ENCODE results near the gene TAOK3. TPM values are rescaled to one million over a fixed set of nuclear protein-coding genes. Genes with fewer than 3 reads are reported as not detected.

The TAOK3 gene
- total and polyA plus RNA-seq, 2 of the 8 experiments (the other 6 are each of a cell fraction or from before 2014, with no cell fraction given), result 5.2 to 9.3 TPM

DNA sequence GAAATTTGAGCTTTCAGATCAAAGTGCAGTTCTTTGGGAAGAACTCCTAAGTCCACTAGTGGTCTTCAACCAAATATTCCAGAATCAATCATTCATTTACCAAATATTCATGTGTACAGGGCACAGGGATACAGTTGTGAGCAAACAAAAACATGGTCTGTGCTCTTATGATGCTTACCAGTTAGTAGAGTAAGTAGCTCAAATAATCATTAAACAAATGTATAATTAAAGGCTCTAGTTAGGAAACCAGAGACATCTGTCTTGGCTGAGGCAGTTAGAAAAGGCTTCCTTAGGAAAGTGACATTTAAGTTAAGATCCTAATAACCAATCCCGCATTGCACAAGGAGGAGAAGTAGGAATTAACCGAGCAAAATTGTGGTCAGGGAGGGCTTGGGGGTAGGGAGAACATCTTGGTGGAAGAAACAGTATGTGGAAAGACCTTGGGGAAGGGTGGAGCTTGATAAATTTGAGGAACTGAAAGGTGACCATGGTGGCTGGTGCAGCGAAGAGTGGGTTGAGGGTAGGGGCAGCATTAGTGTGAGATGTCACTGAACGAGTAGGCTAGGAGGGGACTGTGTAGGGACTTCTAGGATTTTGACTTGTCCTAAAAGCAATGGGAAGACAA is 196.8 kb downstream of the TAOK3 start:
- Histone ChIP-seq H2BK12ac (ENCODE audit: low read depth, low read length) (no peak overlapping the region), H3K79me1 (ENCODE audit: low read depth, low read length) (no peaks in the 10 kb centered on the region), H3K79me2 (ENCODE audit: control insufficient read depth in 1 of 2, insufficient read depth in 2 of 2, low read length in 2 of 2) (no peaks in the 10 kb centered on the region), H3K56ac (replicated peaks; ENCODE audit: insufficient read length, low read depth, low read length) (no peak overlapping the region), H3K14ac (ENCODE audit: insufficient read length) (no peak overlapping the region), H3K4ac (replicated peaks; ENCODE audit: insufficient read length, low read depth, low read length) (no peak overlapping the region), H2AFZ (ENCODE audit: low read length) (no peak overlapping the region), H2BK15ac (ENCODE audit: low read length) (no peak overlapping the region), H3K4me1 (replicated peaks in 1 of 4; ENCODE audit: control insufficient read depth in 3 of 4, insufficient read depth in 4 of 4, low read length in 3 of 4) (no peaks in the 10 kb centered on the region), H3K4me2 (ENCODE audit: insufficient read depth in 1 of 2, low read depth in 2 of 2, low read length in 2 of 2) (no peak overlapping the region), H3K36me3 (ENCODE audit: control insufficient read depth in 2 of 4, insufficient read depth in 4 of 4, low read length in 3 of 4) (no peaks in the 10 kb centered on the region; a peak in 1 of 8 replicates), H4K20me1 (replicated peaks in 1 of 2; ENCODE audit: control insufficient read depth in 1 of 2, insufficient read depth in 2 of 2, low read length in 2 of 2) (no peaks in the 10 kb centered on the region), H3K23me2 (ENCODE audit: low read depth, low read length) (no peaks in the 10 kb centered on the region), H2BK5ac (ENCODE audit: low read depth, low read length) (no peak overlapping the region), H4K5ac (ENCODE audit: insufficient read length, low read depth, low read length) (no peak overlapping the region), H4K91ac (replicated peaks; ENCODE audit: insufficient read length, low read length) (no peak overlapping the region), H4K8ac (ENCODE audit: extremely low read depth, insufficient read depth, low read length) (no peak overlapping the region), H3K9me3 (ENCODE audit: insufficient read depth in 2 of 2, low read depth in 1 of 2, low read length in 1 of 2) (no peaks in the 10 kb centered on the region), H2BK20ac (ENCODE audit: low read length) (no peak overlapping the region), H3K4me3 (ENCODE audit: extremely low read depth in 1 of 4, insufficient read depth in 2 of 4, low read depth in 3 of 4, low read length in 4 of 4) (no peak overlapping the region), H2AK5ac (ENCODE audit: low read depth, low read length) (no peak overlapping the region), H3K18ac (ENCODE audit: extremely low read depth, low read length) (no peak overlapping the region), H3K9ac (replicated peaks in 1 of 4; ENCODE audit: extremely low read depth in 1 of 4, low read depth in 3 of 4, low read length in 3 of 4) (no peak overlapping the region), H3K27ac (ENCODE audit: low read depth, low read length) (no peak overlapping the region), H3K23ac (ENCODE audit: insufficient read length) (no peak overlapping the region), H3K27me3 (replicated peaks in 1 of 4; ENCODE audit: control insufficient read depth in 3 of 4, extremely low read depth in 1 of 4, insufficient read depth in 3 of 4, low read length in 3 of 4) (no peaks in the 10 kb centered on the region), H2BK120ac (replicated peaks; ENCODE audit: low read depth, low read length) (no peak overlapping the region)
- ChIA-PET POLR2A (ENCODE audit: partially characterized antibody) (interaction anchor here (1.1 to 1.2 kb wide), 2 partner anchors 39 to 56 kb away, joined by 3 read pairs; no protein-coding TSS in a partner anchor), CTCF (ENCODE audit: partially characterized antibody) (interaction anchor here (0.6 to 3.4 kb wide), 11 partner anchors 10 to 219 kb away, joined by 3 to 26 read pairs (median 5); partner anchors contain the start of gene SUDS3)
- FAIRE-seq (no peak), DNase-seq (ENCODE audit: low read depth in 1 of 2, low spot score in 2 of 2) (no peak)
- WGBS, 2 experiments (ENCODE audit: extremely low coverage in 1 of 2, insufficient coverage in 1 of 2, insufficient read length in 1 of 2, insufficient replicate concordance in 2 of 2, low coverage in 1 of 2, low lambda C conversion rate in 2 of 2, missing lambda C conversion rate in 1 of 2), result 96% methylated on average over 4 of the region's 4 CpGs; no CpG with 5 or more reads in 1 of the 2 experiments
- TF ChIP-seq BCL11A (IDR thresholded peaks at IDR 0.05; ENCODE audit: low read depth in 2 of 2, low read length in 2 of 2) (no peak), NANOG (IDR thresholded peaks at IDR 0.05; ENCODE audit: insufficient read depth, low read depth, low read length, poor library complexity, severe bottlenecking) (no peak)
